WTC11 (cell line): ENCODE measurements around the gene ADAP1. TPM values are rescaled to one million over a fixed set of nuclear protein-coding genes. Genes with fewer than 3 reads are reported as not detected.
A peak's percentile ranks its signal among the peaks of the same experiment; 100 is the strongest.

Experiments used
- ATAC-seq: fragments of 200-7000 bp; cut with Tn5 transposase; 2 replicates; pipeline ENCODE4 v1.10.0; 2021; ENCODE audit warnings: mild to moderate bottlenecking, moderate library complexity
- CTCF ChIA-PET: fragments of 300-600 bp; sonication (Branson Sonifier 250); formaldehyde crosslinking; loops from one replicate; lab custom pipeline; 2021; ENCODE audit warnings: antibody characterized with exemption; lab: Charles Lee
- POLR2A ChIA-PET: fragments of 350-600 bp; sonication (Branson Sonifier 250); formaldehyde crosslinking; loops from one replicate; lab custom pipeline; 2021; ENCODE audit warnings: antibody characterized with exemption; lab: Charles Lee
- DNase-seq: peaks from one replicate; pipeline ENCODE4 v3.0.0; 2021; ENCODE audit warnings: low spot score
- H3K27ac Mint-ChIP-seq: 2 replicates; pipeline ENCODE4 v1.8.0; 2021; ENCODE audit warnings: mixed read lengths
- H3K27me3 Mint-ChIP-seq: 2 replicates; pipeline ENCODE4 v1.8.0; 2021; ENCODE audit warnings: low read depth, mild to moderate bottlenecking, moderate library complexity, mixed read lengths
- H3K36me3 Mint-ChIP-seq: 2 replicates; pipeline ENCODE4 v1.8.0; 2021; ENCODE audit warnings: mixed read lengths
- H3K4me1 Mint-ChIP-seq: 2 replicates; pipeline ENCODE4 v1.8.0; 2022; ENCODE audit warnings: mixed read lengths
- H3K4me3 Mint-ChIP-seq: 2 replicates; pipeline ENCODE4 v1.8.0; 2021; ENCODE audit warnings: mild to moderate bottlenecking, moderate library complexity, mixed read lengths
- H3K9me3 Mint-ChIP-seq: 2 replicates; pipeline ENCODE4 v1.8.0; 2021; ENCODE audit warnings: mixed read lengths
- ATF1 ChIP-seq: sonication (generic); formaldehyde crosslinking; IDR thresholded peaks from 2 replicates; pipeline ENCODE4 v1.8.1; 2023; ENCODE audit warnings: mild to moderate bottlenecking, moderate library complexity, missing genetic modification reagents
- CBFB ChIP-seq: sonication (generic); formaldehyde crosslinking; IDR thresholded peaks from 2 replicates; pipeline ENCODE4 v1.8.1; 2022; ENCODE audit warnings: mild to moderate bottlenecking, low read depth, missing genetic modification reagents
- ETV6 ChIP-seq: sonication (generic); formaldehyde crosslinking; IDR thresholded peaks from 2 replicates; pipeline ENCODE4 v1.8.1; 2022; ENCODE audit warnings: mild to moderate bottlenecking, missing genetic modification reagents
- FOXJ3 ChIP-seq: sonication (generic); formaldehyde crosslinking; IDR thresholded peaks from 2 replicates; pipeline ENCODE4 v1.9.0; 2021; ENCODE audit warnings: missing genetic modification reagents, mild to moderate bottlenecking, borderline replicate concordance
- GABPB1 ChIP-seq: sonication (generic); formaldehyde crosslinking; IDR thresholded peaks from 2 replicates; pipeline ENCODE4 v1.8.1; 2023; ENCODE audit warnings: mild to moderate bottlenecking, missing genetic modification reagents
- JUN ChIP-seq: sonication (generic); formaldehyde crosslinking; IDR thresholded peaks from 2 replicates; pipeline ENCODE4 v1.8.0; 2023; ENCODE audit warnings: mild to moderate bottlenecking, missing genetic modification reagents
- MXD4 ChIP-seq: fragments of 250-450 bp; sonication (Bioruptor Pico); IDR thresholded peaks from 2 replicates; pipeline ENCODE4 v1.8.0; 2021; ENCODE audit warnings: mild to moderate bottlenecking, moderate library complexity, borderline replicate concordance
- NR3C1 ChIP-seq: sonication (generic); formaldehyde crosslinking; conservative IDR thresholded peaks from 2 replicates; pipeline ENCODE4 v1.8.1; 2023; ENCODE audit warnings: low read depth, mild to moderate bottlenecking, missing genetic modification reagents
- PRRX2 ChIP-seq: fragments of 250-450 bp; sonication (Bioruptor Pico); IDR thresholded peaks from 2 replicates; pipeline ENCODE4 v1.8.0; 2021; ENCODE audit warnings: mild to moderate bottlenecking
- SMAD3 ChIP-seq: sonication (generic); formaldehyde crosslinking; IDR thresholded peaks from 2 replicates; pipeline ENCODE4 v1.8.0; 2022; ENCODE audit warnings: missing genetic modification reagents, mild to moderate bottlenecking, borderline replicate concordance
- TP53 ChIP-seq: sonication (generic); formaldehyde crosslinking; IDR thresholded peaks from 2 replicates; pipeline ENCODE4 v1.8.1; 2023; ENCODE audit warnings: mild to moderate bottlenecking, missing genetic modification reagents
- ZBTB21 ChIP-seq: sonication (generic); formaldehyde crosslinking; IDR thresholded peaks from 2 replicates; pipeline ENCODE4 v1.8.1; 2023; ENCODE audit warnings: mild to moderate bottlenecking, missing genetic modification reagents, borderline replicate concordance
- total RNA-seq: library from RNA; stranded (reverse); gene quantifications from 3 replicates; pipeline ENCODE4 v1.2.3, GENCODE V29; 2021
- TF ChIP-seq, protein P1 (sequence below): fragments of 250-450 bp; sonication (Bioruptor Pico); IDR thresholded peaks from 2 replicates; pipeline ENCODE4 v2.1.2; 2022; ENCODE audit warnings: mild to moderate bottlenecking, moderate library complexity
- TF ChIP-seq, protein P2 (sequence below): sonication (generic); formaldehyde crosslinking; IDR thresholded peaks from 2 replicates; pipeline ENCODE4 v1.8.0; 2023; ENCODE audit warnings: mild to moderate bottlenecking, missing genetic modification reagents
- TF ChIP-seq, protein P3 (sequence below): fragments of 250-450 bp; sonication (Bioruptor Pico); IDR thresholded peaks from 2 replicates; pipeline ENCODE4 v1.9.0; 2021; ENCODE audit warnings: moderate library complexity, mild to moderate bottlenecking, inconsistent platforms, borderline replicate concordance
- TF ChIP-seq, protein P4 (sequence below): sonication (generic); formaldehyde crosslinking; IDR thresholded peaks from 2 replicates; pipeline ENCODE4 v1.8.1; 2022; ENCODE audit warnings: low read depth, missing genetic modification reagents, borderline replicate concordance
- TF ChIP-seq, protein P5 (sequence below): fragments of 250-450 bp; sonication (Bioruptor Pico); conservative IDR thresholded peaks from 2 replicates; pipeline ENCODE4 v1.9.0; 2021; ENCODE audit warnings: mild to moderate bottlenecking
- TF ChIP-seq, protein P6 (sequence below): sonication (generic); formaldehyde crosslinking; IDR thresholded peaks from 2 replicates; pipeline ENCODE4 v1.8.1; 2023; ENCODE audit warnings: mild to moderate bottlenecking, missing genetic modification reagents

ADAP1 gene
- total RNA-seq, 1 experiment from 2014 or later: 4.3 TPM

DNA sequence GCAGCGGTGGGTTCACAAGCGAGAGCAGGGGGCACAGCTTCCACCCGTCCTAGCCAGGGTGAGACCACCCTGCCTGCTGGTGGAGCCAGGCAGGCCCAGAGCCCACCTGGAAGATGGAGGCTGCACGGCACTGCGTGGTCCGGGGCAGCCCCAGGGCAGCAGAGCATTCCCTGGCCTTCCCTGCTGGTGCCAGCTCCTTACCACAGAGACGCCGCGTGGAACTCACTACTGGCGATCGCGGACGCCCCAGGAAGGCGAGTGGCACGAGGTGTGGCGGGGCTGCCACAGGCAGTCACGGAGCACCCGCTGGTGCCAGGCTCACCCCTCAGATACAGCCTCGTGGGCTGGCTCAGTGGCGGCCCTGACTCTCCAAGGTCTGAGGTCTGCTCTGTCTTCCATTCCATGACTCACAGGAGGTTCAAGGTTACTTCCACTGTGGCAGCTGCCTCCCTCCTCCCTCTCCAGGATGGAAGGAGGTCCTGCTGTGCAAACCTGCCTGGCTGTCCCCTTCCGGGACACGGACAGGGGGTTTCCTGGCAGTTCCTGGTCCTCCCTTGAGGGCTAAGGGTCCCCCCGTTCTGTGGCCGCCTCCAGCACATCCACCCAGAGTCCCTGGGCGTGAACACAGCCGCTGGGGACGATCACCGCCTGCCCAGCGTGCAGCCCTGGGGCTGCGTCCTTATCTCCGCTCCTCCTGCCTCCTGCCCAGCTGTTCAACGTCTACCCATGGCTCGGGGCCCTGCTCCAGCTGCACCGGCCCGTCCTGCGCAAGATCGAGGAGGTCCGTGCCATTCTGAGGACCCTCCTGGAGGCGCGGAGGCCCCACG lies 31.6 kb upstream of the ADAP1 start:
- POLR2A ChIA-PET: interaction anchor here (1.6 kb wide), 1 partner anchor 11 kb away, joined by 5 read pairs; the partner anchor contains the start of gene COX19
- H3K36me3 Mint-ChIP-seq: no peaks in the 10 kb centered on the region
- H3K4me3 Mint-ChIP-seq: no peak overlapping the region
- no peaks in the 10 kb centered on the region for H3K4me1 Mint-ChIP-seq
- no peaks in the 10 kb centered on the region for H3K27me3 Mint-ChIP-seq
- CTCF ChIA-PET: interaction anchor here (0.6 kb wide), 1 partner anchor 80 kb away, joined by 3 read pairs; no protein-coding TSS in a partner anchor
- no peak for TF ChIP-seq PRRX2 (CRISPR knock-in tag)
- TF ChIP-seq, protein P1, sequence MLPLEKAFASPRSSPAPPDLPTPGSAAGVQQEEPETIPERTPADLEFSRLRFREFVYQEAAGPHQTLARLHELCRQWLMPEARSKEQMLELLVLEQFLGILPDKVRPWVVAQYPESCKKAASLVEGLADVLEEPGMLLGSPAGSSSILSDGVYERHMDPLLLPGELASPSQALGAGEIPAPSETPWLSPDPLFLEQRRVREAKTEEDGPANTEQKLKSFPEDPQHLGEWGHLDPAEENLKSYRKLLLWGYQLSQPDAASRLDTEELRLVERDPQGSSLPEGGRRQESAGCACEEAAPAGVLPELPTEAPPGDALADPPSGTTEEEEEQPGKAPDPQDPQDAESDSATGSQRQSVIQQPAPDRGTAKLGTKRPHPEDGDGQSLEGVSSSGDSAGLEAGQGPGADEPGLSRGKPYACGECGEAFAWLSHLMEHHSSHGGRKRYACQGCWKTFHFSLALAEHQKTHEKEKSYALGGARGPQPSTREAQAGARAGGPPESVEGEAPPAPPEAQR: no peak
- no peak for TF ChIP-seq ATF1 (CRISPR knock-in tag)
- no peak for TF ChIP-seq ZBTB21 (CRISPR knock-in tag)
- TF ChIP-seq, protein P2, sequence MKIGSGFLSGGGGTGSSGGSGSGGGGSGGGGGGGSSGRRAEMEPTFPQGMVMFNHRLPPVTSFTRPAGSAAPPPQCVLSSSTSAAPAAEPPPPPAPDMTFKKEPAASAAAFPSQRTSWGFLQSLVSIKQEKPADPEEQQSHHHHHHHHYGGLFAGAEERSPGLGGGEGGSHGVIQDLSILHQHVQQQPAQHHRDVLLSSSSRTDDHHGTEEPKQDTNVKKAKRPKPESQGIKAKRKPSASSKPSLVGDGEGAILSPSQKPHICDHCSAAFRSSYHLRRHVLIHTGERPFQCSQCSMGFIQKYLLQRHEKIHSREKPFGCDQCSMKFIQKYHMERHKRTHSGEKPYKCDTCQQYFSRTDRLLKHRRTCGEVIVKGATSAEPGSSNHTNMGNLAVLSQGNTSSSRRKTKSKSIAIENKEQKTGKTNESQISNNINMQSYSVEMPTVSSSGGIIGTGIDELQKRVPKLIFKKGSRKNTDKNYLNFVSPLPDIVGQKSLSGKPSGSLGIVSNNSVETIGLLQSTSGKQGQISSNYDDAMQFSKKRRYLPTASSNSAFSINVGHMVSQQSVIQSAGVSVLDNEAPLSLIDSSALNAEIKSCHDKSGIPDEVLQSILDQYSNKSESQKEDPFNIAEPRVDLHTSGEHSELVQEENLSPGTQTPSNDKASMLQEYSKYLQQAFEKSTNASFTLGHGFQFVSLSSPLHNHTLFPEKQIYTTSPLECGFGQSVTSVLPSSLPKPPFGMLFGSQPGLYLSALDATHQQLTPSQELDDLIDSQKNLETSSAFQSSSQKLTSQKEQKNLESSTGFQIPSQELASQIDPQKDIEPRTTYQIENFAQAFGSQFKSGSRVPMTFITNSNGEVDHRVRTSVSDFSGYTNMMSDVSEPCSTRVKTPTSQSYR (CRISPR knock-in tag): no peak
- TF ChIP-seq, protein P3, sequence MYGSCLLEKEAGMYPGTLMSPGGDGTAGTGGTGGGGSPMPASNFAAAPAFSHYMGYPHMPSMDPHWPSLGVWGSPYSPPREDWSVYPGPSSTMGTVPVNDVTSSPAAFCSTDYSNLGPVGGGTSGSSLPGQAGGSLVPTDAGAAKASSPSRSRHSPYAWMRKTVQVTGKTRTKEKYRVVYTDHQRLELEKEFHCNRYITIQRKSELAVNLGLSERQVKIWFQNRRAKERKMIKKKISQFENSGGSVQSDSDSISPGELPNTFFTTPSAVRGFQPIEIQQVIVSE (CRISPR knock-in tag): no peak
- TF ChIP-seq JUN (CRISPR knock-in tag): no peak
- TF ChIP-seq, protein P4, sequence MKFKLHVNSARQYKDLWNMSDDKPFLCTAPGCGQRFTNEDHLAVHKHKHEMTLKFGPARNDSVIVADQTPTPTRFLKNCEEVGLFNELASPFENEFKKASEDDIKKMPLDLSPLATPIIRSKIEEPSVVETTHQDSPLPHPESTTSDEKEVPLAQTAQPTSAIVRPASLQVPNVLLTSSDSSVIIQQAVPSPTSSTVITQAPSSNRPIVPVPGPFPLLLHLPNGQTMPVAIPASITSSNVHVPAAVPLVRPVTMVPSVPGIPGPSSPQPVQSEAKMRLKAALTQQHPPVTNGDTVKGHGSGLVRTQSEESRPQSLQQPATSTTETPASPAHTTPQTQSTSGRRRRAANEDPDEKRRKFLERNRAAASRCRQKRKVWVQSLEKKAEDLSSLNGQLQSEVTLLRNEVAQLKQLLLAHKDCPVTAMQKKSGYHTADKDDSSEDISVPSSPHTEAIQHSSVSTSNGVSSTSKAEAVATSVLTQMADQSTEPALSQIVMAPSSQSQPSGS (CRISPR knock-in tag): no peak
- TF ChIP-seq GABPB1: no peak
- TF ChIP-seq SMAD3 (CRISPR knock-in tag): no peak
- no peak for TF ChIP-seq TP53 (CRISPR knock-in tag)
- no peak for TF ChIP-seq FOXJ3 (CRISPR knock-in tag)
- no peak for TF ChIP-seq CBFB (CRISPR knock-in tag)
- TF ChIP-seq ETV6 (CRISPR knock-in tag): no peak
- TF ChIP-seq MXD4 (CRISPR knock-in tag): no peak
- no peak for TF ChIP-seq NR3C1
- TF ChIP-seq, protein P5, sequence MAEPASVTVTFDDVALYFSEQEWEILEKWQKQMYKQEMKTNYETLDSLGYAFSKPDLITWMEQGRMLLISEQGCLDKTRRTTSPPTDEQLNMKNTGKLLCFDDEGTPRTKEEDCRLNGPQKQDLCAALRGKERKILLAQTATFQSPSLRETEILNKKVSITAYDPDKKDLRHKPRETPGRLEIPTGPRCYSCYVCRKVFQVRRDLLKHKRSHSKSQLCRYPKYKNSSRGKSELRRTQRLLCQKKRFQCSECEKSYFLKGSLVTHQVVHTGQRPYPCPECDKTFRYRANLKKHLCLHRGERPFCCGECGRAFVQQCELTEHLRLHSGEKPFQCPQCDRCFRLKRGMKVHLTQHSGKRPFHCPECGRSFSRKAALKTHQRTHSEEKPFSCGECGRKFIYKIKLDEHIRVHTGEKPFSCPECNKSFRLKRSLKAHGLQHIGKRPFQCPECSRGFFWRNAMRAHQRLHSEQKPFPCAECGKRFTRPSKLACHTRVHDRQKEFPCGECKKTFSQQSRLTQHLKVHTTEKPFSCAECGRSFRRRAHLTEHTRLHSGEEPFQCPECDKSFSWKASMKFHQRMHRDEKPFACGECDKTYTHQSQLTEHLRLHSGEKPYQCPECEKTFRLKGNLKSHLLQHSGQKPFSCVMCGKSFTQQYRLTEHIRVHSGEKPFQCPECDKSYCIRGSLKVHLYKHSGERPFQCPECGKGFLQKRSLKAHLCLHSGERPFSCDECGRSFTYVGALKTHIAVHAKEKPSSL: no peak
- TF ChIP-seq, protein P6, sequence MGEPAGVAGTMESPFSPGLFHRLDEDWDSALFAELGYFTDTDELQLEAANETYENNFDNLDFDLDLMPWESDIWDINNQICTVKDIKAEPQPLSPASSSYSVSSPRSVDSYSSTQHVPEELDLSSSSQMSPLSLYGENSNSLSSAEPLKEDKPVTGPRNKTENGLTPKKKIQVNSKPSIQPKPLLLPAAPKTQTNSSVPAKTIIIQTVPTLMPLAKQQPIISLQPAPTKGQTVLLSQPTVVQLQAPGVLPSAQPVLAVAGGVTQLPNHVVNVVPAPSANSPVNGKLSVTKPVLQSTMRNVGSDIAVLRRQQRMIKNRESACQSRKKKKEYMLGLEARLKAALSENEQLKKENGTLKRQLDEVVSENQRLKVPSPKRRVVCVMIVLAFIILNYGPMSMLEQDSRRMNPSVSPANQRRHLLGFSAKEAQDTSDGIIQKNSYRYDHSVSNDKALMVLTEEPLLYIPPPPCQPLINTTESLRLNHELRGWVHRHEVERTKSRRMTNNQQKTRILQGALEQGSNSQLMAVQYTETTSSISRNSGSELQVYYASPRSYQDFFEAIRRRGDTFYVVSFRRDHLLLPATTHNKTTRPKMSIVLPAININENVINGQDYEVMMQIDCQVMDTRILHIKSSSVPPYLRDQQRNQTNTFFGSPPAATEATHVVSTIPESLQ (CRISPR knock-in tag): no peak
- H3K27ac Mint-ChIP-seq: peak overlapping the region; percentile 23; the same call in 1 of the 2 replicates
- no peak for DNase-seq
- no peak for ATAC-seq
- no peaks in the 10 kb centered on the region for H3K9me3 Mint-ChIP-seq
